PC-9 (cell line): ENCODE results near the gene ARID4A. TPM values are rescaled to one million over a fixed set of nuclear protein-coding genes. Genes with fewer than 3 reads are reported as not detected.

ENCODE experiments used
- BruUV-seq: library from RNA; stranded (reverse); fragments of 400-500 nt; replicated peaks from 2 replicates; lab custom pipeline; 2021; lab: Mats Ljungman, UMichigan
- CTCF ChIA-PET: fragments of 300-600 bp; sonication (Branson Sonifier 250); formaldehyde crosslinking; loops from one replicate; lab custom pipeline; 2022; ENCODE audit warnings: antibody characterized with exemption; lab: Charles Lee
- POLR2A ChIA-PET: fragments of 300-600 bp; sonication (Branson Sonifier 250); formaldehyde crosslinking; loops from one replicate; lab custom pipeline; 2022; ENCODE audit warnings: antibody characterized with exemption; ENCODE audit not compliant: unreplicated experiment; lab: Charles Lee
- DNase-seq, 2 experiments: peaks; one replicate each; pipeline versions ENCODE4 v3.0.0 to v3.0.0-alpha.2; 2015 to 2022; ENCODE audit warnings: mixed read lengths in 1 of 2
- H2AFZ ChIP-seq: fragments of 200-600 bp; sonication (generic); 2 replicates; pipeline ENCODE4 v1.8.1; 2017; ENCODE audit warnings: antibody characterized with exemption
- H3F3A ChIP-seq: fragments of 200-600 bp; sonication (generic); 2 replicates; pipeline ENCODE4 v1.8.1; 2017; ENCODE audit warnings: antibody characterized with exemption, mild to moderate bottlenecking, low read depth; ENCODE audit not compliant: insufficient read depth
- H3K27ac ChIP-seq: fragments of 200-600 bp; sonication (generic); 2 replicates; pipeline ENCODE4 v1.6.1; 2016; ENCODE audit warnings: mixed run types
- H3K27me3 ChIP-seq: fragments of 200-600 bp; sonication (generic); 2 replicates; pipeline ENCODE4 v1.6.1; 2016; ENCODE audit warnings: low read depth, mixed run types; ENCODE audit not compliant: insufficient read depth
- H3K36me3 ChIP-seq: fragments of 200-600 bp; sonication (generic); 2 replicates; pipeline ENCODE4 v1.6.1; 2016; ENCODE audit warnings: low read depth, mixed run types
- H3K4me1 ChIP-seq: fragments of 200-600 bp; sonication (generic); replicated peaks from 2 replicates; pipeline ENCODE4 v1.6.1; 2016; ENCODE audit warnings: mixed run types; ENCODE audit not compliant: insufficient read depth
- H3K4me2 ChIP-seq: fragments of 200-600 bp; sonication (generic); 2 replicates; pipeline ENCODE4 v1.6.1; 2017; ENCODE audit warnings: mixed run types
- H3K4me3 ChIP-seq: fragments of 200-600 bp; sonication (generic); 2 replicates; pipeline ENCODE4 v1.6.1; 2016; ENCODE audit warnings: mixed run types
- H3K79me2 ChIP-seq: fragments of 200-600 bp; sonication (generic); 2 replicates; pipeline ENCODE4 v1.6.1; 2017; ENCODE audit warnings: low read depth, mixed run types
- H3K9me2 ChIP-seq: fragments of 200-600 bp; sonication (generic); 2 replicates; pipeline ENCODE4 v1.8.1; 2017; ENCODE audit warnings: mild to moderate bottlenecking; ENCODE audit not compliant: insufficient read depth
- H3K9me3 ChIP-seq: fragments of 200-600 bp; sonication (generic); 2 replicates; pipeline ENCODE4 v1.8.1; 2016; ENCODE audit warnings: low read depth; ENCODE audit not compliant: insufficient read depth
- H4K20me1 ChIP-seq: fragments of 200-600 bp; sonication (generic); 2 replicates; pipeline ENCODE4 v1.8.1; 2017; ENCODE audit not compliant: insufficient read depth
- CTCF ChIP-seq: fragments of 200-600 bp; sonication (generic); conservative IDR thresholded peaks from 2 replicates; pipeline ENCODE4 v1.6.1; 2017; ENCODE audit warnings: mixed run types, antibody characterized with exemption, mild to moderate bottlenecking, moderate library complexity
- EZH2 ChIP-seq: fragments of 200-600 bp; sonication (generic); IDR thresholded peaks from 2 replicates; pipeline ENCODE4 v1.8.0; 2017; ENCODE audit warnings: antibody characterized with exemption, low read depth
- intact Hi-C: fragments of 100-400 bp; cut with micrococcal nuclease; formaldehyde crosslinking; loops from one replicate; pipeline ENCODE4 v1.10.0; 2022; ENCODE audit not compliant: unreplicated experiment
- total RNA-seq: library from RNA; stranded (reverse); gene quantifications from 2 replicates; pipeline ENCODE4 v1.2.3, GENCODE V29; 2021

ARID4A gene
- total RNA-seq, 1 experiment from 2014 or later: 22.2 TPM

GRCh38 chr14:58395812-58396788 is 97.7 kb downstream of the ARID4A start, which contains the start of gene TOMM20L:
Gene TOMM20L, plus strand, starts transcription at chr14:58395930. Its CDS starts 28 bp downstream, at chr14:58395958.
- no peaks in the 10 kb centered on the region for H3K4me1 ChIP-seq
- H3K36me3 ChIP-seq: no peaks in the 10 kb centered on the region
- H3K4me2 ChIP-seq: peak within 1 kb of the TSS; percentile 80
- ChIA-PET CTCF (no interaction called here), POLR2A (interaction anchor here (0.5 to 0.6 kb wide), 2 partner anchors 30 to 277 kb away, joined by 3 read pairs; no protein-coding TSS in a partner anchor)
- H3K4me3 ChIP-seq: peak within 1 kb of the TSS; percentile 65; the same call in 1 of the 2 replicates
- no peak within 1 kb of the TSS for H3K27ac ChIP-seq
- H2AFZ ChIP-seq: peak within 1 kb of the TSS; percentile 90
- H4K20me1 ChIP-seq: no peaks in the 10 kb centered on the region
- BruUV-seq: no TSS peak
- no peaks in the 10 kb centered on the region for H3K27me3 ChIP-seq
- no peaks in the 10 kb centered on the region for H3K9me2 ChIP-seq
- peaks cover 4% of the 10 kb centered on the region; the same call in 1 of the 2 replicates for H3F3A ChIP-seq
- DNase-seq: peak; percentile 38 to 73
- intact Hi-C loops: no loop called here
- H3K9me3 ChIP-seq: no peaks in the 10 kb centered on the region
- TF ChIP-seq EZH2 (no peak), CTCF (peak; percentile 67; the same call in 1 of the 2 replicates)
- no peaks in the 10 kb centered on the region for H3K79me2 ChIP-seq

- intact Hi-C loops: no loop called here
- H3K27me3 ChIP-seq: no peaks in the 10 kb centered on the region
- DNase-seq: no peak
- no peak overlapping the region for H3K4me3 ChIP-seq
- H3K27ac ChIP-seq: no peak overlapping the region
- H3K9me3 ChIP-seq: no peaks in the 10 kb centered on the region
- H3K79me2 ChIP-seq: no peaks in the 10 kb centered on the region
- H3K4me2 ChIP-seq: no peak overlapping the region
- no peak overlapping the region for H2AFZ ChIP-seq
- no peaks in the 10 kb centered on the region for H3K36me3 ChIP-seq
- no peaks in the 10 kb centered on the region for H3K9me2 ChIP-seq
- no peaks in the 10 kb centered on the region for H4K20me1 ChIP-seq
- BruUV-seq: no TSS peak
- peaks cover 4% of the 10 kb centered on the region; the same call in 1 of the 2 replicates for H3F3A ChIP-seq
- ChIA-PET POLR2A (no interaction called here), CTCF (no interaction called here)
- TF ChIP-seq CTCF: no peak
- TF ChIP-seq EZH2: no peak
- no peaks in the 10 kb centered on the region for H3K4me1 ChIP-seq
Observed at GRCh38 chr14:58397156-58397555, 98.8 kb downstream of the ARID4A start.

GRCh38 chr14:58398495-58398894 is 100.1 kb downstream of the ARID4A start:
- Histone ChIP-seq H2AFZ (no peak overlapping the region), H3K79me2 (no peaks in the 10 kb centered on the region), H3K4me1 (no peaks in the 10 kb centered on the region), H3K27me3 (no peaks in the 10 kb centered on the region), H3K36me3 (no peaks in the 10 kb centered on the region), H3K9me3 (no peaks in the 10 kb centered on the region), H3K9me2 (no peaks in the 10 kb centered on the region), H4K20me1 (no peaks in the 10 kb centered on the region), H3K4me3 (no peak overlapping the region), H3K4me2 (no peak overlapping the region), H3F3A (peaks cover 4% of the 10 kb centered on the region; the same call in 1 of the 2 replicates), H3K27ac (no peak overlapping the region)
- CTCF ChIA-PET: interaction anchor here (0.6 kb wide), 1 partner anchor 291 kb away, joined by 4 read pairs; no protein-coding TSS in a partner anchor
- TF ChIP-seq EZH2 (no peak), CTCF (no peak)
- POLR2A ChIA-PET: no interaction called here
- no TSS peak for BruUV-seq
- DNase-seq: no peak
- intact Hi-C loops: no loop called here
